HCT116 (cell line): ENCODE measurements around the gene UQCC2. TPM values are rescaled to one million over a fixed set of nuclear protein-coding genes. Genes with fewer than 3 reads are reported as not detected.

ENCODE experiments used
- ATAC-seq: fragments of 200-7000 bp; cut with Tn5 transposase; 2 replicates; pipeline ENCODE4 v1.9.1; 2020; ENCODE audit warnings: mild to moderate bottlenecking, moderate library complexity
- BruUV-seq: library from RNA; stranded (reverse); fragments of 400-500 nt; replicated peaks from 2 replicates; lab custom pipeline; 2021; lab: Mats Ljungman, UMichigan
- CTCF ChIA-PET: fragments of 300-600 bp; sonication (Branson Sonifier 250); formaldehyde crosslinking; loops from one replicate; lab custom pipeline; 2021; ENCODE audit warnings: antibody characterized with exemption; lab: Charles Lee
- POLR2A ChIA-PET: fragments of 300-600, 350-600 bp; sonication (Branson Sonifier 250); formaldehyde crosslinking; loops from one replicate; lab custom pipeline; 2021; ENCODE audit warnings: antibody characterized with exemption; lab: Charles Lee
- RAD21 ChIA-PET, 2 experiments: fragments of 300-600 bp; sonication (Branson Sonifier 250); formaldehyde crosslinking; loops; one replicate each; lab custom pipeline; 2023; ENCODE audit warnings: low total read pairs in 2 of 2; ENCODE audit not compliant: uncharacterized antibody in 2 of 2, unreplicated experiment in 2 of 2, low non-redundant PET in 1 of 2; lab: Charles Lee
- DNase-seq: peaks from one replicate; pipeline ENCODE4 v3.0.0-alpha.2; 2010; ENCODE audit warnings: low read depth, low spot score
- H2AFZ ChIP-seq: fragments of 200-600 bp; shearing (Covaris generic), sonication (generic); 2 replicates; pipeline ENCODE4 v1.6.1; 2017; ENCODE audit warnings: low read depth, mixed run types, mixed read lengths, antibody characterized with exemption, low read length; ENCODE audit not compliant: poor library complexity, severe bottlenecking
- H3K27ac ChIP-seq: 2 replicates; pipeline ENCODE4 v1.5.1; 2012; ENCODE audit warnings: low read depth, low read length
- H3K27me3 ChIP-seq: fragments of 200-600 bp; sonication (generic); 2 replicates; pipeline ENCODE4 v1.6.1; 2016; ENCODE audit warnings: mixed run types, low read length, mixed read lengths; ENCODE audit not compliant: insufficient read depth
- H3K36me3 ChIP-seq, 2 experiments: fragments of 200-500 bp in 1 of 2; fragments of 200-600 bp in 1 of 2; sonication (Bioruptor generic) in 1 of 2; sonication (generic) in 1 of 2; 2 replicates each; pipeline versions ENCODE4 v1.5.1 to v1.6.1; 2014 to 2016; ENCODE audit warnings: low read length in 2 of 2, inconsistent platforms in 1 of 2, mixed read lengths in 1 of 2, mixed run types in 1 of 2; ENCODE audit not compliant: insufficient read depth in 2 of 2, control insufficient read depth in 1 of 2
- H3K4me1 ChIP-seq, 2 experiments: fragments of 200-600 bp in 1 of 2; sonication (generic) in 1 of 2; 2 replicates each; pipeline versions ENCODE4 v1.5.1 to v1.6.1; 2012 to 2017; ENCODE audit warnings: low read length in 2 of 2, inconsistent platforms in 1 of 2, mild to moderate bottlenecking in 1 of 2, mixed read lengths in 1 of 2, mixed run types in 1 of 2, moderate library complexity in 1 of 2; ENCODE audit not compliant: insufficient read depth in 2 of 2, control insufficient read depth in 1 of 2
- H3K4me2 ChIP-seq: fragments of 200-600 bp; sonication (generic); 2 replicates; pipeline ENCODE4 v1.6.1; 2017; ENCODE audit warnings: mixed run types, low read length, mixed read lengths
- H3K4me3 ChIP-seq, 2 experiments: fragments of 200-600 bp in 1 of 2; sonication (generic) in 1 of 2; replicated peaks in 1 of 2; 2 replicates each; pipeline ENCODE4 v1.5.1; 2011 to 2016; ENCODE audit warnings: low read length in 2 of 2, control low read depth in 1 of 2, low read depth in 1 of 2, mild to moderate bottlenecking in 1 of 2, mixed read lengths in 1 of 2, mixed run types in 1 of 2
- H3K79me2 ChIP-seq: fragments of 200-600 bp; sonication (generic); 2 replicates; pipeline ENCODE4 v1.6.1; 2017; ENCODE audit warnings: mild to moderate bottlenecking, mixed run types, low read length, moderate library complexity, mixed read lengths; ENCODE audit not compliant: insufficient read depth
- H3K9ac ChIP-seq: fragments of 200-600 bp; sonication (generic); 2 replicates; pipeline ENCODE4 v1.6.1; 2016; ENCODE audit warnings: low read length, mixed read lengths
- H3K9me2 ChIP-seq: fragments of 200-600 bp; sonication (generic), shearing (Covaris generic); 2 replicates; pipeline ENCODE4 v1.6.1; 2017; ENCODE audit warnings: mixed run types, mild to moderate bottlenecking, moderate library complexity; ENCODE audit not compliant: insufficient read depth
- H3K9me3 ChIP-seq, 2 experiments: fragments of 200-500 bp in 1 of 2; fragments of 200-600 bp in 1 of 2; sonication (Bioruptor generic) in 1 of 2; sonication (generic) in 1 of 2; 2 replicates each; pipeline ENCODE4 v1.6.1; 2014 to 2017; ENCODE audit warnings: low read length in 2 of 2, mixed read lengths in 2 of 2, inconsistent platforms in 1 of 2, low read depth in 1 of 2, mild to moderate bottlenecking in 1 of 2, mixed run types in 1 of 2, moderate library complexity in 1 of 2; ENCODE audit not compliant: control insufficient read depth in 1 of 2, insufficient read depth in 1 of 2
- H4K20me1 ChIP-seq: fragments of 200-600 bp; sonication (generic), shearing (Covaris generic); 2 replicates; pipeline ENCODE4 v1.6.1; 2017; ENCODE audit warnings: mixed run types, mild to moderate bottlenecking, moderate library complexity; ENCODE audit not compliant: insufficient read depth
- ATF3 ChIP-seq: IDR thresholded peaks from 2 replicates; pipeline ENCODE4 v1.6.1; 2012
- CBX3 ChIP-seq: IDR thresholded peaks from 2 replicates; pipeline ENCODE4 v1.6.1; 2012; ENCODE audit warnings: low read depth
- CEBPB ChIP-seq: IDR thresholded peaks from 2 replicates; pipeline ENCODE4 v1.6.1; 2012; ENCODE audit warnings: low read depth
- CTCF ChIP-seq, 3 experiments: fragments of 200-600 bp in 1 of 3; sonication (generic) in 1 of 3; IDR thresholded peaks in 2 of 3; conservative IDR thresholded peaks in 1 of 3; 2 replicates each; pipeline ENCODE4 v1.5.1; 2012 to 2017; ENCODE audit warnings: low read depth in 2 of 3, low read length in 2 of 3, antibody characterized with exemption in 1 of 3, borderline replicate concordance in 1 of 3, control low read depth in 1 of 3, mild to moderate bottlenecking in 1 of 3, mixed read lengths in 1 of 3, mixed run types in 1 of 3, moderate library complexity in 1 of 3; ENCODE audit not compliant: insufficient read depth in 1 of 3
- ELF1 ChIP-seq: IDR thresholded peaks from 2 replicates; pipeline ENCODE4 v1.6.1; 2012; ENCODE audit warnings: low read depth, borderline replicate concordance
- EZH2phosphoT487 ChIP-seq: fragments of 200-600 bp; IDR thresholded peaks from 2 replicates; pipeline ENCODE4 v1.6.1; 2018; ENCODE audit warnings: antibody characterized with exemption, borderline replicate concordance
- JUND ChIP-seq: IDR thresholded peaks from 2 replicates; pipeline ENCODE4 v1.6.1; 2012
- POLR2AphosphoS5 ChIP-seq: IDR thresholded peaks from 2 replicates; pipeline ENCODE4 v1.6.1; 2011; ENCODE audit warnings: mild to moderate bottlenecking, low read depth, low read length, moderate library complexity
- RAD21 ChIP-seq: IDR thresholded peaks from 2 replicates; pipeline ENCODE4 v1.6.1; 2012; ENCODE audit warnings: low read depth, mild to moderate bottlenecking
- REST ChIP-seq: IDR thresholded peaks from 2 replicates; pipeline ENCODE4 v1.6.1; 2012; ENCODE audit warnings: low read depth
- SRF ChIP-seq: IDR thresholded peaks from 2 replicates; pipeline ENCODE4 v1.6.1; 2012; ENCODE audit warnings: low read depth
- ZFX ChIP-seq: fragments of 450-650 bp; IDR thresholded peaks from 2 replicates; pipeline ENCODE4 v1.6.1; 2017
- intact Hi-C: fragments of 100-400 bp; cut with micrococcal nuclease; formaldehyde crosslinking; loops from 2 replicates; pipeline ENCODE4 v1.10.0; 2022
- total RNA-seq: library from RNA; stranded (reverse); gene quantifications from one replicate; pipeline ENCODE4 v1.2.1, GENCODE V29; 2021; ENCODE audit not compliant: unreplicated experiment

The UQCC2 gene
- total RNA-seq, 1 experiment from 2014 or later = 95.1 TPM

GRCh38 chr6:33723371-33724085 lies 12.0 kb upstream of the UQCC2 start:
- TF ChIP-seq JUND = no peak
- TF ChIP-seq CTCF (IDR thresholded peaks at IDR 0.05 in 2 of 3, conservative IDR thresholded peaks at IDR 0.05 in 1 of 3; ENCODE audit: borderline replicate concordance in 1 of 3, insufficient read depth in 1 of 3, low read depth in 2 of 3, low read length in 2 of 3) = no peak
- TF ChIP-seq ATF3 = no peak
- TF ChIP-seq EZH2phosphoT487 = no peak
- TF ChIP-seq REST = no peak
- no peak for TF ChIP-seq RAD21
- no peak for TF ChIP-seq SRF
- no peak for TF ChIP-seq ZFX
- TF ChIP-seq CBX3 = no peak
- no peak for TF ChIP-seq CEBPB
- no peak for TF ChIP-seq POLR2AphosphoS5
- no peak for TF ChIP-seq ELF1
- Histone ChIP-seq H3K9me2 (no peaks in the 10 kb centered on the region), H3K27me3 (peaks cover 30% of the 10 kb centered on the region), H3K4me2 (no peak overlapping the region), H3K4me1 (no peaks in the 10 kb centered on the region), H4K20me1 (no peaks in the 10 kb centered on the region), H3K79me2 (no peaks in the 10 kb centered on the region), H3K27ac (no peak overlapping the region), H2AFZ (no peak overlapping the region), H3K4me3 (no peak overlapping the region), H3K9me3 (no peaks in the 10 kb centered on the region), H3K36me3 (no peaks in the 10 kb centered on the region), H3K9ac (no peak overlapping the region)
- no TSS peak for BruUV-seq
- POLR2A ChIA-PET = no interaction called here
- RAD21 ChIA-PET = interaction anchor here in 1 of 2 experiments (0.6 kb wide), 1 partner anchor 124 kb away, joined by 8 read pairs; no protein-coding TSS in a partner anchor
- DNase-seq (no peak), ATAC-seq (no peak)
- intact Hi-C loops = no loop called here
- CTCF ChIA-PET = interaction anchor here (2.4 kb wide), 1 partner anchor 13 kb away, joined by 12 read pairs; the partner anchor contains the start of gene UQCC2
